ENCODE data around the gene RNH1.

DNA sequence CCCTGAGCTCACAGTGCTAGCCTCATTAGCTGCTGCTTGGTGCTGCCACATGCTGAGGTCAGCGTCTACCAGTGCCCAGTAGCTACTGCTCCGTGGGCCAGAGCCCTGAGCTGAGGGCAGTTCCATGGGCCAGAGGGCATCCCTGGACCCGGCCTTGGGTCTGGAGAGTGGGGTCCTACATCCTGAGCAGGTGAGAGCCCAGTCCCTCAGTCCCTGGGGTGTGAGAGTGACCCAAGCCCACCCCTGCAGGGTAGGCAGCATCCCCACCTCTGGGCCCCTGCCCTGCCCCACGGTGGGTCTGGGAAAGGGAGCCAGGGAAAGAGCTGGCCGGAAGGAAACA is 43.7 kb upstream of the RNH1 start:
- TF ChIP-seq, protein P1, sequence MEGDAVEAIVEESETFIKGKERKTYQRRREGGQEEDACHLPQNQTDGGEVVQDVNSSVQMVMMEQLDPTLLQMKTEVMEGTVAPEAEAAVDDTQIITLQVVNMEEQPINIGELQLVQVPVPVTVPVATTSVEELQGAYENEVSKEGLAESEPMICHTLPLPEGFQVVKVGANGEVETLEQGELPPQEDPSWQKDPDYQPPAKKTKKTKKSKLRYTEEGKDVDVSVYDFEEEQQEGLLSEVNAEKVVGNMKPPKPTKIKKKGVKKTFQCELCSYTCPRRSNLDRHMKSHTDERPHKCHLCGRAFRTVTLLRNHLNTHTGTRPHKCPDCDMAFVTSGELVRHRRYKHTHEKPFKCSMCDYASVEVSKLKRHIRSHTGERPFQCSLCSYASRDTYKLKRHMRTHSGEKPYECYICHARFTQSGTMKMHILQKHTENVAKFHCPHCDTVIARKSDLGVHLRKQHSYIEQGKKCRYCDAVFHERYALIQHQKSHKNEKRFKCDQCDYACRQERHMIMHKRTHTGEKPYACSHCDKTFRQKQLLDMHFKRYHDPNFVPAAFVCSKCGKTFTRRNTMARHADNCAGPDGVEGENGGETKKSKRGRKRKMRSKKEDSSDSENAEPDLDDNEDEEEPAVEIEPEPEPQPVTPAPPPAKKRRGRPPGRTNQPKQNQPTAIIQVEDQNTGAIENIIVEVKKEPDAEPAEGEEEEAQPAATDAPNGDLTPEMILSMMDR (IDR thresholded peaks at IDR 0.05): no peak
- TF ChIP-seq POLR2AphosphoS5 (IDR thresholded peaks at IDR 0.05) (no peak), EP300 (IDR thresholded peaks at IDR 0.05) (no peak), POLR2A (IDR thresholded peaks at IDR 0.05) (no peak)
